Measurements from ENCODE around the gene SSBP3.

The SSBP3 gene

DNA sequence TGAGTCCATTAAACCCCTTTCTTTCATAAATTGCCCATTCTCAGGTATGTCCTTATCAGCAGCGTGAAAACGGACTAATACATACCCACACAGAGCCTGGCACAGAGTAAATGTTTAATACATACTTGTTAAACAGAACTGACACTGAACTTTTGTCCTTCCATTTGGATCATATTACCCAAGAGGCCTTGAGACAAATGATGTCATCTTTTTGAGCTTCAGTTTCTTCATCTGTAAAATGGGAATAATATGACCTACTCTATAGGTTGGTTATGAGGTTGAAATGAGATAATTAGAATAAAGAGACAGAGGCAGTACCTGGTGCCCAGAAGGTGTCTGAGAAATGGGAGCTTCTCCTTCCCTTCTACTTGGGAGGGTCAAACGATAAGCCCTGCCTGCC is 220.1 kb downstream of the SSBP3 start:
- no peak for DNase-seq (ENCODE audit: low read depth, low spot score)
- H3K4me3 ChIP-seq (ENCODE audit: low read length) = no peak overlapping the region

GRCh38 chr1:54180701-54181360 is 225.4 kb downstream of the SSBP3 start:
- DNase-seq (ENCODE audit: low read depth, low spot score) = no peak
- no peak overlapping the region for H3K4me3 ChIP-seq (ENCODE audit: low read length)

DNA sequence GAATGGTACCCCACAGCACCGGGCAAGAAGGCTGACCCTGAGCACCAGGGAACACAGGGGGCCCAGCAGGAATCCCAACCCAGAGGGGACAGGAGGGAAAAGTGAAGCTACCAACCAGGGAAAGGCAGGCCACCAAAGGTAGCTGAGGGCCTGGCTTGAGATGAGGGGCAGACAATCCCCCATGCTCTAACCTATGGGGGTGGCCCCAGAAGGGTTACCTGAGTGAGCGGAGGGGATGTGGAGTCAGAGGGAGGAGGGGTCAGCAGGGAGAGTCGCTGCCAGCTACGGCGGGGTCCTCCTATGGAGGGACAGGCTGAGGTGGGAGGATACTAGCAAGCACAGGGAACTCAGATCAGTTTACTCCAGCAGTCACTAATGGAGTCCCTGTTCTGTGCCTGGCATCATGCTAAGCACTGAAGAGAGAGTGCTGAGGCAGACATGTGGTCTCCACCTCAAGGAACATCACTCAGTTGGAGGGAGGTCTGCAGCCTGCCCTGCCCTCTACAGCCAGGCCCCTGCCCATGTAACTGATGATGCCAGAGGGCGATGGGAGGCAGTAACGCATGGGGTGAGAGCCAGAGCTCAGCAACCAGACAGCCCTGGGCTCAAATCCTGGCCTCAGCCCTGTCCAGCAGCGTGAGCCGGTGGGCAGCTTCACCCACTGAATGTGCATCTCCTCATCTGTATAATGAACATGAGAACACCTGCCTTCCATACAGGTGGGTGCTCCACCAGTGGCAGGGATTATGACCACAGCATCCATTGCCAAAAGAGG is 227.7 kb downstream of the SSBP3 start:
- no peak for DNase-seq (ENCODE audit: low read depth, low spot score)
- H3K4me3 ChIP-seq (ENCODE audit: low read length) = no peak overlapping the region

DNA sequence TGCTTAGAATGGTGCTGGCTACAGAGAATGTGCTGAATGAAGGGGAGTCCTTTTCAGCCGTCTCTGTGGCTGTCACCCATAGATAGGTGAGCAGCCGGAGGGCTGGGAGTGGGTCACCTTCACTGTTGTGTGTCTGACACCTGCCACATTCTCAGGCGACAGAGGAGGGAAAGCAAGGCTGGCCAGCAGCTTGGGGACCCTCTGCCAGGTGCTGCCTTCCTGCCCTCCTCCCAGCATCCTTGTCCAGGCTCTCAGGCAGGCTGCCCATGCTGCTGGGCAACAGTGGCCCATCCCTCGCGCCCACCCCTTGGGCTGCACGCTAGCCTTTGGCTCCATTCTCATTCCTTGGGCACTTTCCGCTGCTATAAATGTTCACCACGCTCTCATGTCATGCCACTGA is 228.5 kb downstream of the SSBP3 start:
- DNase-seq (ENCODE audit: low read depth, low spot score) = no peak

GRCh38 chr1:54176621-54177327 is 229.4 kb downstream of the SSBP3 start:
- H3K4me3 ChIP-seq (ENCODE audit: low read length) = no peak overlapping the region
- no peak for DNase-seq (ENCODE audit: low read depth, low spot score)

More for the DNA sequence above, 228.5 kb downstream of the SSBP3 start:
- no peak overlapping the region for H3K4me3 ChIP-seq (ENCODE audit: low read length)

All from Jurkat, Clone E6-1 (cell line).